GM12878 (cell line): Measurements from ENCODE around the gene NEUROD1. TPM values are rescaled to one million over a fixed set of nuclear protein-coding genes. Genes with fewer than 3 reads are reported as not detected.
A peak's percentile ranks its signal among the peaks of the same experiment; 100 is the strongest.

ENCODE experiments used
- ATAC-seq: fragments of 200-7000 bp; cut with Tn5 transposase; 3 replicates; pipeline ENCODE4 v1.9.1; 2020; ENCODE audit warnings: mild to moderate bottlenecking, moderate library complexity
- BruUV-seq: library from RNA; stranded (reverse); fragments of 400-500 nt; replicated peaks from 2 replicates; lab custom pipeline; 2021; lab: Mats Ljungman, UMichigan
- CTCF ChIA-PET: fragments of 300-600 bp; sonication (Branson Sonifier 250); formaldehyde crosslinking; extraction: SDS; loops from one replicate; lab custom pipeline; 2021; ENCODE audit warnings: inconsistent platforms; lab: Yijun Ruan, JAX
- POLR2A ChIA-PET: fragments of 350-600 bp; formaldehyde crosslinking; extraction: SDS; loops from one replicate; lab custom pipeline; 2021; ENCODE audit warnings: inconsistent platforms; lab: Charles Lee
- RAD21 ChIA-PET: fragments of 300-600 bp; sonication (Branson Sonifier 250); formaldehyde crosslinking; loops from one replicate; lab custom pipeline; 2023; ENCODE audit warnings: antibody characterized with exemption; ENCODE audit not compliant: unreplicated experiment; lab: Charles Lee
- SMC1A ChIA-PET: fragments of 300-600 bp; sonication (Branson Sonifier 250); formaldehyde crosslinking; loops from one replicate; lab custom pipeline; 2023; ENCODE audit not compliant: unreplicated experiment, uncharacterized antibody; lab: Charles Lee
- DNase-seq: peaks from one replicate; pipeline ENCODE4 v3.0.0-alpha.2; 2011; ENCODE audit warnings: low read depth, low spot score
- FAIRE-seq: peaks from 3 replicates; lab custom pipeline; 2011; peaks lifted over from hg19 to GRCh38; lab: Jason Lieb, UNC
- H2AFZ ChIP-seq: 2 replicates; pipeline ENCODE4 v1.6.0; 2011; ENCODE audit warnings: low read depth, low read length, control low read depth; ENCODE audit not compliant: control insufficient read depth
- H3K27ac ChIP-seq: 2 replicates; pipeline ENCODE4 v1.5.1; 2011; ENCODE audit warnings: control low read depth; ENCODE audit not compliant: control insufficient read depth, insufficient read depth
- H3K27me3 ChIP-seq, 2 experiments: replicated peaks in 1 of 2; 2 replicates each; pipeline versions ENCODE4 v1.6.0 to v1.6.1; 2011; ENCODE audit warnings: low read length in 1 of 2; ENCODE audit not compliant: control insufficient read depth in 2 of 2, insufficient read depth in 2 of 2
- H3K36me3 ChIP-seq, 2 experiments: 2 replicates each; pipeline ENCODE4 v1.5.1; 2011; ENCODE audit warnings: low read length in 1 of 2; ENCODE audit not compliant: control insufficient read depth in 2 of 2, insufficient read depth in 2 of 2
- H3K4me1 ChIP-seq: 2 replicates; pipeline ENCODE4 v1.6.1; 2011; ENCODE audit warnings: mild to moderate bottlenecking, low read length, moderate library complexity, mixed read lengths; ENCODE audit not compliant: control insufficient read depth, insufficient read depth
- H3K4me2 ChIP-seq: 2 replicates; pipeline ENCODE4 v1.6.0; 2011; ENCODE audit warnings: control low read depth; ENCODE audit not compliant: control insufficient read depth, insufficient read depth
- H3K4me3 ChIP-seq: fragments of 200-600 bp; sonication (generic); 2 replicates; pipeline ENCODE4 v1.5.1; 2016
- H3K79me2 ChIP-seq: 2 replicates; pipeline ENCODE4 v1.6.0; 2011; ENCODE audit warnings: low read length; ENCODE audit not compliant: control insufficient read depth, insufficient read depth
- H3K9ac ChIP-seq: 2 replicates; pipeline ENCODE4 v1.8.0; 2011; ENCODE audit warnings: low read length, control low read depth, mixed read lengths; ENCODE audit not compliant: control insufficient read depth, insufficient read depth
- H3K9me3 ChIP-seq: replicated peaks from 3 replicates; pipeline ENCODE4 v1.5.1; 2011; ENCODE audit warnings: mild to moderate bottlenecking, low read length; ENCODE audit not compliant: control insufficient read depth, insufficient read depth
- H4K20me1 ChIP-seq: 2 replicates; pipeline ENCODE4 v1.6.0; 2011; ENCODE audit not compliant: control insufficient read depth, insufficient read depth
- ATF3 ChIP-seq: IDR thresholded peaks from 2 replicates; pipeline ENCODE4 v1.6.1; 2011; ENCODE audit warnings: low read depth, mild to moderate bottlenecking, low read length, moderate library complexity, borderline replicate concordance; ENCODE audit errors: extremely low read depth
- EZH2 ChIP-seq: IDR thresholded peaks from 2 replicates; pipeline ENCODE4 v1.6.1; 2012; ENCODE audit warnings: low read depth, mild to moderate bottlenecking, control low read depth, inconsistent platforms, low read length, borderline replicate concordance; ENCODE audit not compliant: control insufficient read depth
- GABPA ChIP-seq: IDR thresholded peaks from 2 replicates; pipeline ENCODE4 v1.6.1; 2014; ENCODE audit warnings: antibody characterized with exemption, low read depth, mild to moderate bottlenecking, inconsistent platforms
- GATAD2B ChIP-seq: fragments of 450-650 bp; conservative IDR thresholded peaks from 2 replicates; pipeline ENCODE4 v1.6.1; 2017; ENCODE audit warnings: low read depth, mild to moderate bottlenecking, moderate library complexity
- IRF3 ChIP-seq: fragments of 450-650 bp; IDR thresholded peaks from 2 replicates; pipeline ENCODE4 v1.6.1; 2014; ENCODE audit warnings: mild to moderate bottlenecking
- PML ChIP-seq: IDR thresholded peaks from 2 replicates; pipeline ENCODE4 v1.6.1; 2012; ENCODE audit warnings: low read length, inconsistent platforms
- SMAD5 ChIP-seq: IDR thresholded peaks from 2 replicates; pipeline ENCODE4 v1.6.1; 2016; ENCODE audit warnings: antibody characterized with exemption, low read depth
- WRNIP1 ChIP-seq: IDR thresholded peaks from 2 replicates; pipeline ENCODE4 v1.6.1; 2011; ENCODE audit warnings: low read depth, low read length, improper control_type of control experiment, borderline replicate concordance
- WGBS: methylation state at CpG from one replicate; pipeline ENCODE4 v1.1.6; 2016; ENCODE audit warnings: low lambda C conversion rate; ENCODE audit not compliant: insufficient replicate concordance, insufficient coverage; ENCODE audit errors: missing lambda C conversion rate; 5-methylcytosine and 5-hydroxymethylcytosine counted together
- in situ Hi-C: fragments of 300-500 bp; cut with MboI; formaldehyde crosslinking; loops from 9 replicates; pipeline ENCODE4 v1.14.3; 2018; ENCODE audit warnings: mixed read lengths
- intact Hi-C: fragments of 100-400 bp; cut with micrococcal nuclease; formaldehyde crosslinking; loops from one replicate; pipeline ENCODE4 v1.14.2; 2022; ENCODE audit not compliant: unreplicated experiment
- polyA plus RNA-seq, 11 experiments: library from polyadenylated mRNA; depleted of rRNA in 4 of 11; unstranded in 6 of 11; stranded (reverse) in 5 of 11; fragments of >200 nt; fragmentation: Nextera tagmentation in 4 of 11; fragmentation: Illumina TruSeq in 1 of 11; extraction: Ambion mirVana in 4 of 11; extraction: Trizol in 1 of 11; gene quantifications; 1 replicate in 1 of 11; 2 replicates in 10 of 11; pipeline versions ENCODE4 v1.2.1 to v1.2.3, GENCODE V29; 2011 to 2016; ENCODE audit warnings: inconsistent platforms in 2 of 11, missing spikeins in 2 of 11, low read depth in 1 of 11
- total RNA-seq, 4 experiments: library from RNA; depleted of rRNA in 3 of 4; stranded (reverse); fragments of >200 nt in 3 of 4; fragmentation: Illumina TruSeq in 1 of 4; extraction: Trizol in 1 of 4; gene quantifications; 2 replicates each; pipeline versions ENCODE4 v1.2.1 to v1.2.3, GENCODE V29; 2013 to 2021

Gene NEUROD1
- total and polyA plus RNA-seq, 10 of the 15 experiments (the other 5 are each of a cell fraction or from before 2014, with no cell fraction given) = not detected

- H3K79me2 ChIP-seq = no peaks in the 10 kb centered on the region
- CTCF ChIA-PET = no interaction called here
- H3K4me2 ChIP-seq = no peak overlapping the region
- no peak overlapping the region for H3K27ac ChIP-seq
- H3K9me3 ChIP-seq = peaks cover 2% of the 10 kb centered on the region; the same call in 2 of the 3 replicates
- in situ Hi-C loops = no loop called here
- H2AFZ ChIP-seq = no peak overlapping the region
- BruUV-seq = no TSS peak
- DNase-seq = no peak
- TF ChIP-seq GATAD2B = no peak
- TF ChIP-seq PML = no peak
- peak; percentile 63; the same call in 1 of the 2 replicates for TF ChIP-seq EZH2
- no peak for TF ChIP-seq WRNIP1
- no peak for TF ChIP-seq SMAD5
- TF ChIP-seq IRF3 = no peak
- TF ChIP-seq GABPA = no peak
- TF ChIP-seq ATF3 = no peak
- TF ChIP-seq, all 136 proteins: peak for 1
- Histone ChIP-seq H3K27me3 (peaks cover 18 to 49% of the 10 kb centered on the region in 2 experiments), H3K4me1 (no peaks in the 10 kb centered on the region), H3K36me3 (no peaks in the 10 kb centered on the region), H4K20me1 (no peaks in the 10 kb centered on the region), H3K4me3 (no peak overlapping the region), H3K9ac (no peak overlapping the region)
- intact Hi-C loops = no loop called here
- RAD21 ChIA-PET = no interaction called here
- WGBS = 19% methylated on average over 24 of the region's 24 CpGs
- POLR2A ChIA-PET = no interaction called here
- SMC1A ChIA-PET = no interaction called here
- ATAC-seq (no peak), FAIRE-seq (no peak)
Measured at GRCh38 chr2:181682026-181682789, 1.9 kb upstream of the NEUROD1 start.
